GM11168 (cell line): Measurements from ENCODE around the gene DIAPH2.

Experiments
- in situ Hi-C: fragments of 300-500 bp; cut with MboI; formaldehyde crosslinking; loops from one replicate; pipeline ENCODE4 v1.12.0; 2022; ENCODE audit warnings: low sequenced_read_pairs; ENCODE audit not compliant: unreplicated experiment

Gene DIAPH2

DNA sequence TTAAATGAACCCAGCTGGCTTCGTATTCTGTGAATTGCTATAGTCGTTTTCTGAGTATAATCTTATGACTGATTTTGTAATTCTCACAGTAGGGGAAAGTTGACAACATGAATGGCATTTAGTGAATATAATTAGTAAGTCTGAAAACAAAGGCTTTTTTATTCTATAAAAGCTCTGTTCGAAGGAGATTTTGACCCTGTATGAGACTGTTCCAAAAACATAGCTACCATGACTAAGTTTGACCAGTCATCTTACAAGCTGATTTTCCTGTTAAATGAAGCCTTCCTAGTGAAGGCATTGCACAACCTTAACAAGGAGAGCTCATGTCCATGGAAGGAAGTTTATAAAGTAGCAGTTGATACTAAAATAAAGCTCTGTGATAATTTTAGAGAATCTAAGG lies 441.4 kb downstream of the DIAPH2 start:
- in situ Hi-C loops, result no loop called here

DNA sequence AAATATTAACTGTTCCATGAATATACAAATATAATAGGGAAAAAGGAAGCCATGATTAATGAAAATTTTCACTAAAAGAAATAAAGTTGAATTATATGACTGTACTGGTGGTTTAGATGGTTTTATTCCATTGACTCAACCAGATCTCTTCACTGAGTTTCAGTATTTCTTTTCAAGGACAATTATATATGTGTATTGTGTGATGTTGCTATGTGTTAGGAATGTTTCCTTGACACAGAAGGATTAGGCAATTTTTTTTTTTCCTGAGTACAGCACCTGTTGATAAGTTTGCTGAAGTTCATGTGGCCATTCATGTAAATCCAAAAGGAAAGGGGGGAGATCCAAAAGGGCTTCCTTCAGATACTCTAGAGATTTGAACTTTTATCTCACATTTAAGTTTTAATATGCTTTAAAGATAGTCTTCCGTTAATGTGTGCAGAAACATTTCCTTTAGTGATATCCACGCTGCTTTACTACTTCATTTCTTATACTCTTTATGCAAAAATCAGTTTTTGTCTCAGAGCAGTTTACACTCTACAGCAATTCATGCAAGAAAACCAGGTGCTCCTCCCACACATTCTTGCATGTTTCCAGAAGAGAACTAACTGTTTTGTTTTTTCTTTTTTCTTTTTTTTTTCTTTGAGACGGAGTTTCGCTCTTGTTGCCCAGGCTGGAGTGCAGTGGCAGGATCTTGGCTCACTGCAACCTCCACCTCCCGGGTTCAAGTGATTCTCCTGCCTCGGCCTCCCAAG lies 448.2 kb downstream of the DIAPH2 start:
- in situ Hi-C loops, result no loop called here

GRCh38 chrX:97145934-97146333 lies 461.3 kb downstream of the DIAPH2 start:
- in situ Hi-C loops, result no loop called here

- in situ Hi-C loops, result no loop called here
These were observed 471.2 kb downstream of the DIAPH2 start for GRCh38 chrX:97155816-97156215.

GRCh38 chrX:97158269-97158668 lies 473.6 kb downstream of the DIAPH2 start:
- in situ Hi-C loops, result no loop called here

DNA sequence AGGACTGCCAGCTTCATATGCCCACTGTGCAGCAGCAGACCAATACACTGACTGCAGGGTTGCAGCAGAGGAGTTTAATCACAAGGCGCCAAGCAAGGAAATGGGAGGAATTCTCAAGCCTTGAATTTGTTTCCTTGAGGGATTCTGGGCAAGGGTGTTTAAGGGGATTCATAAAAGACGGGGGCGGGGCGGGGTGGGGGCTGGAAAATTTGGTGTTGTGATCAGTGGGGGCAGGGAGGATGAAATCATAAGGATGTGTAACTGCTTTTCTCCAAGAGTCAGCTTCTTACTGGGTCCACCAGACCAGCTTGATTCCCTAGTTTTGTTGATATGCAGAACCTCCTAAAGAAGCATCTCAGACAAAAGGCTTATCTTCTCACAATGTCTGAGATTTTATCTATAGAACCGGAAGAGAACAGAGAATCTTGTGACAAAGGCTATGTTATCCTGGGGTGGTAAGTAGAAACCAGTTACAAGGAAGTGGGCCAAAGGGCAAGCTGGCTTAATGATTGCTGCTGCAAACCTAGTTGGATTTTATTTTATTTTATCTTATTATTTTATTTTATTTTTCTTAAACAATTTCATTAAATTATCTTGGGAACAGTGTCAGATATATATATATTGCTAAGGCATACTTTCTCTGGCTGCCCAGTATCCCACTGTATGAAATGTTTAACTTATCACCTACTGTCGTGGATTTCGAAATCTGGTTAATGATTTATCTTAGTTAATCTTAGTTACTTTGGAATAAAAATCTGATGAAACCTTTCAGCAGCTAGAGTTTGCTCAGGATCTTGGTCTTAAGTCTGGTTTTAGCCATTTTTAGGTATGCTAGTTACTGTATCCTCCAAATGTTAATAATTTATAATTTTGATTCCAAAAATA lies 475.5 kb downstream of the DIAPH2 start:
- in situ Hi-C loops, result no loop called here

GRCh38 chrX:97167333-97167732 lies 482.7 kb downstream of the DIAPH2 start:
- in situ Hi-C loops, result no loop called here

GRCh38 chrX:97168646-97169045 lies 484.0 kb downstream of the DIAPH2 start:
- in situ Hi-C loops, result no loop called here

DNA sequence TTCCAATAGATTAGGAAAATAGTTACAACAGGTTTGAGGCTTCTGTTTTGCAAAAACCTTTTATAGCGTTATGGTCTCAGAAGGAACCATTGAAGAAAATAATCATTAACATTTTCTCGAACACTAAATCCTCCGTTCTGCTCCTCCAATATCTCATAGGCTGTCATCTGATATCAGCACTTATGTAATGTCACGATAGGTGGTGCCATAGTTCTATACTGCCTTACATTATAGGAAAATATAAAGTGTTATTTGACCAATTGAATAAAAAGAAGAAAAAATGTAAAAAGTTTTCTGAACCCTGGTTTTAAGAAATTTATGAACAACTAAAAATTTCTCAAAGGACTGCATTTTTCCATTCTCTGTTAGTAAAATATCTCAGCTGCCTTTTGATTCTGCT lies 490.5 kb downstream of the DIAPH2 start:
- in situ Hi-C loops, result no loop called here

DNA sequence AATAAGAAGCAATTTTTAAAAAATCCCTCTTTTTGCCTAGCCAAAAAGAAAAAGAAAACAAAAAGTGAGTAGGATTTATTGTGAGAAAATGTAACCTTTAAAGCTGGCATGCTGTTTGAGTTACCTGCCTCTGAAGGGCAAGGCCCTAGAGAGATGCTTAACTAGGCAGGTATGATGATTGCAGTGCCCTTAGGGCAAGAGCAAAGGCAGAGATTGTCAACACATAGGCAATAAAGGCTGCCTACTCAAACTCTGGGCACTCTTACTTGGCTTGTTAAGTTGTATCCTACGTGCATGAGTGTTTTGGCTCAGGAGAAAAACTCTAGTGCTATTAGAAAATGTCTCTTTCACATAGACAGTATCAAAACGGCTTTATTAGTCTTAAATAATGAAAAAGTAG lies 505.0 kb downstream of the DIAPH2 start:
- in situ Hi-C loops, result no loop called here

- in situ Hi-C loops, result no loop called here
These were observed 514.9 kb downstream of the DIAPH2 start for GRCh38 chrX:97199501-97199900.

- in situ Hi-C loops, result no loop called here
These were observed 515.8 kb downstream of the DIAPH2 start for GRCh38 chrX:97200454-97200853.

GRCh38 chrX:97210501-97210900 lies 525.9 kb downstream of the DIAPH2 start:
- in situ Hi-C loops, result no loop called here

- in situ Hi-C loops, result no loop called here
These were observed 526.4 kb downstream of the DIAPH2 start for GRCh38 chrX:97211070-97211469.

GRCh38 chrX:97215186-97215585 lies 530.5 kb downstream of the DIAPH2 start:
- in situ Hi-C loops, result no loop called here

DNA sequence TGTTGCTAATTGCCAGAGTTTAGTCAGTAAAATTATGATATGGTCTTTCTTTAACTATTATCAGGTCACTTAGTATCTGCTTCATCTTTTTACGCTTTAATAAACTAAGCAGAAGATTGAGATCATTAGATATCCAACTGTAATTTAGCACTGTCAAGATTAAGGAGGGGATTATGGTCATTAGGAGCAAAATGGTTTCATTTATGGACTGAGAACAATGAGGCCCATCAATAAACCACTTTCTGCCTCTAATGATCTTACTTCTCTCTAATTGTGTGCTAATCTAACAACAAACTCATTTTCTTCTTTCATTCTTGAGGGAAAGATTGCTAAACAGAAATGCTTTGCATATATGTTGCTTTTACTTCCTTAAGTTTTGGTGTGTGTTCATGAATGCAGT lies 539.5 kb downstream of the DIAPH2 start:
- in situ Hi-C loops, result no loop called here

GRCh38 chrX:97229318-97229717 lies 544.7 kb downstream of the DIAPH2 start:
- in situ Hi-C loops, result no loop called here

DNA sequence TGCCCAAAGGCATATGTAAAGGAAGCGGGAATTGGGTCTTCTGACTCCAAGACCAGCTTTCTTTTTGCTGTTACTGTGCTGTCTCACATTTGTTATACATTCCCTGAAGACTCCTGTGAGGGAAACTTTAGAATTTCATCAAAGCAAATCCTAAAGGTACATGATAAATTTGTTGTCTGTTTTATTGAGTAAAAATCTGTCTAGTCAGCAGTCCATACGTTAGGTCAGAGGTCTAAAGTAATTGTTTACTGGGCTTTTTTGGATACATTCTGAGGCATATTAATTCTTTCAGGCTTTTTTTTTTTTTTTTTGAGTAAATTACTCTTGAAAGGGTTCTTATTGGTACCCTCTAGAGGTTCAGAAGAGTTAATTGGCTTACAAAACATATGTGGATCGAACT lies 546.3 kb downstream of the DIAPH2 start:
- in situ Hi-C loops, result no loop called here

DNA sequence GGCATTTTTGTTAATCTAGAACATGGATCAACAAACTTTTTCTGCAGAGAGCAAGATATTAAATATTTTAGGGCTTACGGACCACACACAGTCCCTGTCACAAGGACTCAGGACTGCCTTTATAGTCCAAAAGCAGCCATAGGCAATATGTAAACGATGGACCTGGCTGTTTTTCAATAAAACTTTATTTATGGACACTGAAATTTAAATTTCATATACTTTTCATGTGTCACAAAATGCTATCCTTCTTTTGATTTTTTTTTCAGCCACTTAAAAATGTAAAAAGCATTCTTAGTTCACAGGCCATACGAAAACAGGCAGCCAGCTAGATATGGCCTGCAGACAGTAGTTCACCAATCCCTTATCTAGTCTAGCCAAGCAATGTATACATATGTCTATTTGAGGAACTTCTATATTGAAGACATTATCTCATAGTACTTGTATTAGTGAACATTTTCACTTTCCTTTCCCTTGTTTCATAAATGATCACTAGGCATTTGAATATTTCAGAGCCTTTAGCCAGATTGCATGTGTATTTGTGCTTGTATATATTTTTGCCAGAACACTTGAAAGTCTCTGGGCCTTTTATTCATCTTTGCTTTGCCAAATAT lies 549.9 kb downstream of the DIAPH2 start:
- in situ Hi-C loops, result no loop called here

GRCh38 chrX:97238632-97239031 lies 554.0 kb downstream of the DIAPH2 start:
- in situ Hi-C loops, result no loop called here

DNA sequence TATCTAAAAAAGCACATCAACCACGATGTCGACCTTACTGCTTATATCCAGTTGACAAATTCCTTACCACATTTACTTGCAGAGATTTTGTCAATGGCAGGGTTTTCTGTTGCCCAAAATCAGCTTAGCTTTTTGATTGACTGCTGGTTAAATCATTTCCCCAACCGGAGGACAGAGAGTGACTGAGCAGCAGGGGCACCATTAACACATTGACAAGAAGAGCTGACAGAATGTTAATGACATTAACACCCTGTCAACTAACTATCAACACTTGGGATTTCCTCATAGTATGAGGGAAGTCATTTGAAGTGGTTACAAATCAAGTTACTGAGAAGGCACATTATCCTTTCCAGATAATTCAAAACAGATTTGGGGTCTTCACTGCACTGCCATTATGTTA lies 567.5 kb downstream of the DIAPH2 start:
- in situ Hi-C loops, result no loop called here
